K562 (cell line): ENCODE data around the gene IGF2BP1. TPM values are rescaled to one million over a fixed set of nuclear protein-coding genes. Genes with fewer than 3 reads are reported as not detected.

Experiments
- ADNP ChIP-seq: fragments of 200-800 bp; sonication (Bioruptor generic); IDR thresholded peaks from 2 replicates; pipeline ENCODE4 v1.6.1; 2016; ENCODE audit warnings: missing genetic modification characterization, missing compliant biosample characterization
- BRF2 ChIP-seq: IDR thresholded peaks from 3 replicates; pipeline ENCODE4 v1.6.1; 2011; ENCODE audit warnings: borderline replicate concordance, mild to moderate bottlenecking; ENCODE audit not compliant: insufficient read length, insufficient read depth
- FOS ChIP-seq: IDR thresholded peaks from 3 replicates; pipeline ENCODE4 v1.6.1; 2011; ENCODE audit not compliant: insufficient read length; ENCODE audit errors: extremely low read depth
- GATA2 ChIP-seq: sonication (generic); formaldehyde crosslinking; IDR thresholded peaks from 2 replicates; pipeline ENCODE4 v1.4.0; 2020; ENCODE audit warnings: mild to moderate bottlenecking, missing genetic modification reagents
- GATAD2B ChIP-seq: fragments of 450-650 bp; IDR thresholded peaks from 2 replicates; pipeline ENCODE4 v1.6.1; 2017; ENCODE audit warnings: mild to moderate bottlenecking, borderline replicate concordance
- HDAC3 ChIP-seq: fragments of 450-650 bp; IDR thresholded peaks from 2 replicates; pipeline ENCODE4 v1.6.1; 2018; ENCODE audit warnings: borderline replicate concordance, mild to moderate bottlenecking, moderate library complexity; ENCODE audit not compliant: partially characterized antibody
- HNRNPK ChIP-seq: fragments of 200-400 bp; formaldehyde crosslinking; IDR thresholded peaks from one replicate; pipeline ENCODE4 v1.6.1; 2018; ENCODE audit warnings: mild to moderate bottlenecking, low read depth, low read length; ENCODE audit not compliant: poor library complexity, severe bottlenecking
- KDM1A ChIP-seq, 2 experiments: fragments of 450-650 bp; IDR thresholded peaks; 2 replicates each; pipeline ENCODE4 v1.6.1; 2016; ENCODE audit warnings: mild to moderate bottlenecking in 2 of 2
- KLF13 ChIP-seq: fragments of 450-650 bp; IDR thresholded peaks from 2 replicates; pipeline ENCODE4 v1.6.1; 2016; ENCODE audit warnings: missing genetic modification characterization, low read depth, mild to moderate bottlenecking, missing compliant biosample characterization, moderate library complexity, borderline replicate concordance
- MAX ChIP-seq: sonication (generic); formaldehyde crosslinking; IDR thresholded peaks from 2 replicates; pipeline ENCODE4 v1.9.0; 2022; ENCODE audit warnings: mild to moderate bottlenecking, missing genetic modification reagents
- MED1 ChIP-seq: sonication (generic); formaldehyde crosslinking; IDR thresholded peaks from 2 replicates; pipeline ENCODE4 v1.8.1; 2023; ENCODE audit warnings: missing genetic modification reagents, borderline replicate concordance
- NFXL1 ChIP-seq: fragments of 450-650 bp; formaldehyde crosslinking; IDR thresholded peaks from 2 replicates; pipeline ENCODE4 v1.4.0; 2021; ENCODE audit warnings: mild to moderate bottlenecking
- NR1H2 ChIP-seq: sonication (generic); formaldehyde crosslinking; IDR thresholded peaks from 2 replicates; pipeline ENCODE4 v1.4.0; 2020; ENCODE audit warnings: mild to moderate bottlenecking, missing genetic modification reagents
- PHF21A ChIP-seq: fragments of 450-650 bp; IDR thresholded peaks from 2 replicates; pipeline ENCODE4 v1.6.1; 2017; ENCODE audit warnings: low read depth, borderline replicate concordance
- PHTF2 ChIP-seq: fragments of 250-450 bp; sonication (Bioruptor Pico); IDR thresholded peaks from 2 replicates; pipeline ENCODE4 v1.5.0; 2021; ENCODE audit warnings: mild to moderate bottlenecking
- SMARCA4 ChIP-seq: fragments of 450-650 bp; IDR thresholded peaks from 2 replicates; pipeline ENCODE4 v1.6.1; 2016
- SOX6 ChIP-seq: fragments of 450-650 bp; IDR thresholded peaks from 2 replicates; pipeline ENCODE4 v1.6.1; 2014; ENCODE audit warnings: mild to moderate bottlenecking
- SRSF1 ChIP-seq: fragments of 200-400 bp; formaldehyde crosslinking; IDR thresholded peaks from 2 replicates; pipeline ENCODE4 v1.6.1; 2017; ENCODE audit warnings: mild to moderate bottlenecking, low read depth, low read length, moderate library complexity
- STAG1 ChIP-seq: sonication (generic); formaldehyde crosslinking; IDR thresholded peaks from 2 replicates; pipeline ENCODE4 v1.5.0; 2020; ENCODE audit warnings: missing genetic modification reagents, borderline replicate concordance
- THAP12 ChIP-seq: fragments of 250-450 bp; sonication (Bioruptor Pico); IDR thresholded peaks from 2 replicates; pipeline ENCODE4 v1.9.0; 2021; ENCODE audit warnings: mild to moderate bottlenecking, inconsistent platforms
- U2AF1 ChIP-seq: fragments of 200-400 bp; formaldehyde crosslinking; optimal IDR thresholded peaks from 2 replicates; pipeline ENCODE3; 2017; ENCODE audit warnings: mild to moderate bottlenecking, low read depth, low read length, moderate library complexity
- ZBTB33 ChIP-seq: sonication (generic); formaldehyde crosslinking; IDR thresholded peaks from 2 replicates; pipeline ENCODE4 v1.8.1; 2023; ENCODE audit warnings: mild to moderate bottlenecking, missing genetic modification reagents
- ZNF444 ChIP-seq: fragments of 250-450 bp; sonication (Bioruptor Pico); IDR thresholded peaks from 2 replicates; pipeline ENCODE4 v1.4.0; 2020; ENCODE audit warnings: mild to moderate bottlenecking, moderate library complexity
- ZNF589 ChIP-seq: fragments of 200-800 bp; sonication (Bioruptor generic); IDR thresholded peaks from 2 replicates; pipeline ENCODE4 v1.6.1; 2016; ENCODE audit warnings: low read depth, missing genetic modification characterization, missing compliant biosample characterization
- polyA plus RNA-seq, 8 experiments: library from polyadenylated mRNA; depleted of rRNA in 4 of 8; stranded (reverse) in 5 of 8; unstranded in 3 of 8; fragments of >200 nt; fragmentation: Nextera tagmentation in 2 of 8; fragmentation: Illumina TruSeq in 1 of 8; extraction: Ambion mirVana in 2 of 8; extraction: Trizol in 1 of 8; gene quantifications; 2 replicates each; pipeline versions ENCODE4 v1.2.1 to v1.2.3, GENCODE V29; 2011 to 2014; ENCODE audit warnings: inconsistent platforms in 1 of 8, missing spikeins in 1 of 8
- total RNA-seq, 7 experiments: library from RNA; depleted of rRNA in 6 of 7; stranded (reverse); fragments of >200 nt in 6 of 7; fragmentation: Illumina TruSeq in 2 of 7; extraction: Trizol in 2 of 7; gene quantifications; 2 replicates each; pipeline versions ENCODE4 v1.2.1 to v1.2.3, GENCODE V29; 2011 to 2021; ENCODE audit warnings: low replicate concordance in 1 of 7

IGF2BP1 gene
- total and polyA plus RNA-seq, 9 of the 15 experiments (the other 6 are each of a cell fraction or from before 2014, with no cell fraction given): 13.0 to 318 (median 53.6) TPM

- TF ChIP-seq ZBTB33 (no peak), GATAD2B (no peak), MED1 (CRISPR knock-in tag) (no peak), KDM1A (IDR thresholded peaks at IDR 0.05) (no peak), SRSF1 (no peak), PHTF2 (CRISPR knock-in tag) (no peak), ZNF444 (CRISPR knock-in tag) (peak; percentile 78), THAP12 (CRISPR knock-in tag) (no peak), GATA2 (CRISPR knock-in tag) (peak; percentile 41; the same call in 1 of the 2 replicates), U2AF1 (no peak), ADNP (tag) (no peak), KLF13 (tag) (peak; percentile 63; the same call in 1 of the 2 replicates), HNRNPK (no peak), NFXL1 (CRISPR knock-in tag) (peak; percentile 85), NR1H2 (no peak), SMARCA4 (peak; percentile 52; the same call in 1 of the 2 replicates), SOX6 (no peak), FOS (no peak), BRF2 (no peak), MAX (no peak), HDAC3 (no peak), STAG1 (CRISPR knock-in tag) (no peak), PHF21A (no peak), ZNF589 (peak; percentile 99)
These were observed 79.6 kb downstream of the IGF2BP1 start (continued) for GRCh38 chr17:49076573-49077384.
